Esophagus squamous epithelium (tissue), 5 donors: ENCODE data around the gene ULK4. TPM values are rescaled to one million over a fixed set of nuclear protein-coding genes. Genes with fewer than 3 reads are reported as not detected.

Experiments
- DNase-seq: peaks from one replicate; lab custom pipeline; 2025; lab: John Stamatoyannopoulos, UW
- H3K27ac ChIP-seq, 4 donors: fragments of 200-600 bp; sonication (generic); one replicate each; pipeline ENCODE4 v1.5.1; 2016 to 2019; ENCODE audit warnings: mild to moderate bottlenecking in 1 of 4
- H3K27me3 ChIP-seq, 4 donors: fragments of 200-600 bp; sonication (generic); 1 replicate in 3 of 4; 2 replicates in 1 of 4; pipeline versions ENCODE4 v1.5.1 to v1.6.0; 2017 to 2021; ENCODE audit warnings: antibody characterized with exemption in 1 of 4
- H3K36me3 ChIP-seq, 3 donors: fragments of 200-600 bp; sonication (generic); one replicate each; pipeline ENCODE4 v1.5.1; 2016 to 2019
- H3K4me1 ChIP-seq, 3 donors: fragments of 200-600 bp; sonication (generic); one replicate each; pipeline ENCODE4 v1.5.1; 2017 to 2019
- H3K4me3 ChIP-seq, 4 donors: fragments of 200-600 bp; sonication (generic); 1 replicate in 3 of 4; 2 replicates in 1 of 4; pipeline ENCODE4 v1.5.1; 2016 to 2019; ENCODE audit warnings: mild to moderate bottlenecking in 2 of 4, moderate library complexity in 1 of 4
- H3K9me3 ChIP-seq, 3 donors: fragments of 200-600 bp; sonication (generic); one replicate each; pipeline ENCODE4 v1.5.1; 2016 to 2019
- CTCF ChIP-seq, 6 experiments: fragments of 450-650 bp in 4 of 6; fragments of 200-600 bp in 2 of 6; sonication (generic) in 2 of 6; IDR thresholded peaks; one replicate each; pipeline ENCODE4 v1.5.1; 2016 to 2019; ENCODE audit warnings: antibody characterized with exemption in 6 of 6, mild to moderate bottlenecking in 4 of 6, moderate library complexity in 4 of 6
- POLR2A ChIP-seq, 4 donors: fragments of 450-650 bp; IDR thresholded peaks; one replicate each; pipeline ENCODE4 v1.6.1; 2017; ENCODE audit warnings: antibody characterized with exemption in 4 of 4, mild to moderate bottlenecking in 4 of 4, moderate library complexity in 3 of 4
- WGBS, 2 donors: methylation state at CpG; one replicate each; pipeline ENCODE4 v1.1.5; 2018; 5-methylcytosine and 5-hydroxymethylcytosine counted together
- intact Hi-C: fragments of 100-400 bp; cut with DNase I; formaldehyde crosslinking; loops from one replicate; pipeline ENCODE4 v1.15.0; 2022
- total RNA-seq, 4 donors: library from RNA; depleted of rRNA; stranded (reverse); fragments of >200 nt; gene quantifications; one replicate each; pipeline ENCODE4 v1.1.0, GENCODE V29; 2016
- donor health status: DM: yes; HTN: yes; CAD: no.

Gene ULK4
- total RNA-seq, 4 donors from 2014 or later: 2.2 to 11.4 (median 7.9) TPM

GRCh38 chr3:41488501-41488900 is 473.4 kb downstream of the ULK4 start:
- Histone ChIP-seq H3K27ac (no peak overlapping the region), H3K4me3 (no peak overlapping the region), H3K27me3 (no peaks in the 10 kb centered on the region), H3K4me1 (no peaks in the 10 kb centered on the region), H3K36me3 (no peaks in the 10 kb centered on the region), H3K9me3 (no peaks in the 10 kb centered on the region)
- intact Hi-C loops: no loop called here
- no peak for DNase-seq
- TF ChIP-seq POLR2A (IDR thresholded peaks at IDR 0.05) (no peak), CTCF (IDR thresholded peaks at IDR 0.05) (no peak)

- H3K36me3 ChIP-seq: no peaks in the 10 kb centered on the region
- no peak overlapping the region for H3K4me3 ChIP-seq
- 89 to 91% methylated on average over 4 of the region's 4 CpGs for WGBS, 2 donors
- H3K27me3 ChIP-seq: no peaks in the 10 kb centered on the region
- H3K9me3 ChIP-seq: no peaks in the 10 kb centered on the region
- TF ChIP-seq POLR2A (IDR thresholded peaks at IDR 0.05) (no peak), CTCF (IDR thresholded peaks at IDR 0.05) (no peak)
- H3K4me1 ChIP-seq: no peaks in the 10 kb centered on the region
- intact Hi-C loops: no loop called here
- no peak overlapping the region for H3K27ac ChIP-seq
- no peak for DNase-seq
Observed at GRCh38 chr3:41485484-41485883, 476.4 kb downstream of the ULK4 start.

- WGBS, 2 donors: 75 to 86% methylated on average over 2 of the region's 2 CpGs
- Histone ChIP-seq H3K36me3 (no peaks in the 10 kb centered on the region), H3K4me3 (no peak overlapping the region), H3K27ac (no peak overlapping the region), H3K27me3 (no peaks in the 10 kb centered on the region), H3K9me3 (no peaks in the 10 kb centered on the region), H3K4me1 (no peaks in the 10 kb centered on the region)
- intact Hi-C loops: no loop called here
- TF ChIP-seq CTCF (IDR thresholded peaks at IDR 0.05) (no peak), POLR2A (IDR thresholded peaks at IDR 0.05) (no peak)
- DNase-seq: no peak
Observed at GRCh38 chr3:41482134-41482533, 479.8 kb downstream of the ULK4 start.

- no peaks in the 10 kb centered on the region for H3K36me3 ChIP-seq
- WGBS, 2 donors: 56 to 67% methylated on average over 1 of the region's 1 CpG
- intact Hi-C loops: no loop called here
- no peak overlapping the region for H3K27ac ChIP-seq
- DNase-seq: no peak
- H3K4me1 ChIP-seq: no peaks in the 10 kb centered on the region
- H3K27me3 ChIP-seq: no peaks in the 10 kb centered on the region
- no peak overlapping the region for H3K4me3 ChIP-seq
- TF ChIP-seq CTCF (IDR thresholded peaks at IDR 0.05) (no peak), POLR2A (IDR thresholded peaks at IDR 0.05) (no peak)
- peaks cover 0 to 7% (median 1%) of the 10 kb centered on the region in 3 donors for H3K9me3 ChIP-seq
Observed at GRCh38 chr3:41478278-41478677, 483.6 kb downstream of the ULK4 start.

- H3K27me3 ChIP-seq: no peaks in the 10 kb centered on the region
- intact Hi-C loops: no loop called here
- 84 to 91% methylated on average over 2 of the region's 2 CpGs for WGBS, 2 donors
Observed at GRCh38 chr3:41477399-41478014, 484.4 kb downstream of the ULK4 start.

More at GRCh38 chr3:41477399-41478014, 484.4 kb downstream of the ULK4 start:
- Histone ChIP-seq H3K4me3 (no peak overlapping the region), H3K9me3 (peaks cover 0 to 13% (median 9%) of the 10 kb centered on the region in 3 donors), H3K27ac (no peak overlapping the region), H3K36me3 (no peaks in the 10 kb centered on the region), H3K4me1 (no peaks in the 10 kb centered on the region)
- DNase-seq: no peak
- TF ChIP-seq POLR2A (IDR thresholded peaks at IDR 0.05) (no peak), CTCF (IDR thresholded peaks at IDR 0.05) (no peak)
